Mesothelial cell of epicardium (in vitro differentiated cells): Measurements from ENCODE around the gene CIC. TPM values are rescaled to one million over a fixed set of nuclear protein-coding genes. Genes with fewer than 3 reads are reported as not detected.
A peak's percentile ranks its signal among the peaks of the same experiment; 100 is the strongest.

ENCODE experiments used
- DNase-seq, 2 experiments: peaks; one replicate each; pipeline ENCODE4 v3.0.0; 2021; ENCODE audit warnings: low spot score in 2 of 2; ENCODE audit not compliant: unreplicated experiment in 2 of 2
- H3K27ac Mint-ChIP-seq: 2 replicates; pipeline ENCODE4 v1.8.0; 2021; ENCODE audit warnings: mixed read lengths
- H3K27me3 Mint-ChIP-seq: 2 replicates; pipeline ENCODE4 v1.8.0; 2021; ENCODE audit warnings: low read depth, mixed read lengths
- H3K36me3 Mint-ChIP-seq: 2 replicates; pipeline ENCODE4 v1.8.0; 2021; ENCODE audit warnings: mixed read lengths
- H3K4me1 Mint-ChIP-seq: 2 replicates; pipeline ENCODE4 v1.8.0; 2021; ENCODE audit warnings: mixed read lengths
- H3K4me3 Mint-ChIP-seq: 2 replicates; pipeline ENCODE4 v1.8.0; 2021; ENCODE audit warnings: mild to moderate bottlenecking, moderate library complexity, mixed read lengths
- H3K9me3 Mint-ChIP-seq: 2 replicates; pipeline ENCODE4 v1.8.0; 2021; ENCODE audit warnings: mixed read lengths
- total RNA-seq: library from RNA; stranded (reverse); gene quantifications from 3 replicates; pipeline ENCODE4 v1.2.1, GENCODE V29; 2021
- TF ChIP-seq, protein P1 (sequence below): fragments of 200-600 bp; sonication (generic); IDR thresholded peaks from one replicate; pipeline ENCODE4 v1.5.0; 2021; ENCODE audit warnings: antibody characterized with exemption; ENCODE audit not compliant: unreplicated experiment

CIC gene
- total RNA-seq, 1 donor from 2014 or later, result 90.9 TPM

DNA sequence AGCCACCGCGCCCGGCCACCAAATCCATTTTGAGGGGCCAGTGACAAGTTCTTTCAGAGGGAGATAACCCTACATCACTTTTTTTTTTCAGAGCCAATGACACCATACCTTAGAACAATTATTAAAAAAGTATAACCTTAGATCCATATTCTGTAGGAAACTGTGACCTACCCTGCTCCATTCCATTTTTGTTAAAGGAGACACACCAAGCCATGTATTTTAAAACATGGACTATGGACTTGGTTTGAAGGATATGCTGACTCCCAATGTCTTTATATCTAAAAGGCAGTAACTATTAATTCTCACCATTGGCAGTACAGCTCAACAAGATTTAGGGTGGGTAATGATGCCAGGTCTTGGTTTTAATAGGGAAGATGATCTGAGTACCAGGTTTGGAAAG is 27.8 kb upstream of the CIC start:
- Mint-ChIP-seq H3K27ac (peak overlapping the region; percentile 95), H3K4me3 (peak overlapping the region; percentile 92), H3K36me3 (peaks cover 16% of the 10 kb centered on the region), H3K4me1 (peaks cover 37% of the 10 kb centered on the region), H3K27me3 (no peaks in the 10 kb centered on the region), H3K9me3 (no peaks in the 10 kb centered on the region)
- DNase-seq, result no peak
- TF ChIP-seq, protein P1, sequence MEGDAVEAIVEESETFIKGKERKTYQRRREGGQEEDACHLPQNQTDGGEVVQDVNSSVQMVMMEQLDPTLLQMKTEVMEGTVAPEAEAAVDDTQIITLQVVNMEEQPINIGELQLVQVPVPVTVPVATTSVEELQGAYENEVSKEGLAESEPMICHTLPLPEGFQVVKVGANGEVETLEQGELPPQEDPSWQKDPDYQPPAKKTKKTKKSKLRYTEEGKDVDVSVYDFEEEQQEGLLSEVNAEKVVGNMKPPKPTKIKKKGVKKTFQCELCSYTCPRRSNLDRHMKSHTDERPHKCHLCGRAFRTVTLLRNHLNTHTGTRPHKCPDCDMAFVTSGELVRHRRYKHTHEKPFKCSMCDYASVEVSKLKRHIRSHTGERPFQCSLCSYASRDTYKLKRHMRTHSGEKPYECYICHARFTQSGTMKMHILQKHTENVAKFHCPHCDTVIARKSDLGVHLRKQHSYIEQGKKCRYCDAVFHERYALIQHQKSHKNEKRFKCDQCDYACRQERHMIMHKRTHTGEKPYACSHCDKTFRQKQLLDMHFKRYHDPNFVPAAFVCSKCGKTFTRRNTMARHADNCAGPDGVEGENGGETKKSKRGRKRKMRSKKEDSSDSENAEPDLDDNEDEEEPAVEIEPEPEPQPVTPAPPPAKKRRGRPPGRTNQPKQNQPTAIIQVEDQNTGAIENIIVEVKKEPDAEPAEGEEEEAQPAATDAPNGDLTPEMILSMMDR, result no peak

GRCh38 chr19:42242069-42242511 is 27.0 kb upstream of the CIC start:
- no peaks in the 10 kb centered on the region for H3K9me3 Mint-ChIP-seq
- H3K27ac Mint-ChIP-seq, result peak overlapping the region; percentile 95
- peaks cover 41% of the 10 kb centered on the region for H3K4me1 Mint-ChIP-seq
- peaks cover 8% of the 10 kb centered on the region for H3K36me3 Mint-ChIP-seq
- peak overlapping the region; percentile 92 for H3K4me3 Mint-ChIP-seq
- no peaks in the 10 kb centered on the region for H3K27me3 Mint-ChIP-seq
- TF ChIP-seq, protein P1, result no peak
- no peak for DNase-seq

DNA sequence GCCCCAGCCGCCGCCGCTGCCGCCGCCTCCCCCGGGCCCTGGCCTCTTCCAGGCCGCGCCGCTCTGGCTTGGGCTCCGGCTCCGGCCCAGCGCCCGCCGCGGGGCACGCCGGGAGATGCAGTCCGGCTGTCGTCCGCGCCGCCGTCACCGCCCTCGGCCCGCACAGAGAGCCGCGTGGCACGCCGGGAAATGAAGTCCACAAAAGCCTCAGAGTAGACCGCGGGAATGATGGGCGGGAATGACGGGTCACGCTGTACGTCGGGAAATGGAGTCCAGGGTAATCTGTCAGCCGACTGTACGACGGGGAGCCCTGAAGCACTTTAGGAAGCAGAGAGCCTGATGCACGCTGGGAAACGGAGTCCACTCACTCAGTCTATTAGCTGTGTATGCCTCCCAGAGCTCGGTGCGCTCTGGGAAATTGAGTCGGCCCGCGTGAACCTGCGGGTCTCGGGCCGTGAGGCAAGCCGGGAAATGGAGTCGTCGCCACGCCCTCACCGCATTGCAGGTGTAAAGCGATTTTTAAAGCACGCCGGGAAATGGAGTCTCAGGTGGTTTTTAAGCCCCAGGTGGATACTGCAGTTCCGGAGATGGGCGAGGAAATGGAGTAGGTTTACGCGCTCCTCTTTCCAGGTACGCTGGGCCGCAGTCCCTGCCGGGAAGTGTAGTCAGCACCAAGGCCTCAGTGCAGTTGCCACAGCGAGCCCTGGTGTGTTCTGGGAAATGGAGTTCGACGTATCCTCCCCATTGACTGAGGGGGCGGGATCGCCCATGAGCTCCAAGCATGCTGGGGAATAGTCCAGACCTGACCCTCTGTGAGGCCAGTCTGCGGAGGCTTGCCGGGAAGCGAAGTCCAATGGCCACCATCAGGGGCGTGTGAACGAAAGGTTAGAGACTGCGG is 26.3 kb upstream of the CIC start, which contains the start of gene GSK3A:
Gene GSK3A, minus strand, starts transcription at position 91 of the 898 bp plus-strand sequence. CDS start 137 bp downstream, outside the sequence.
- Mint-ChIP-seq H3K9me3 (no peaks in the 10 kb centered on the region), H3K4me3 (peak within 1 kb of the TSS; percentile 92), H3K27ac (peak within 1 kb of the TSS; percentile 98), H3K36me3 (peaks cover 8% of the 10 kb centered on the region), H3K27me3 (no peaks in the 10 kb centered on the region), H3K4me1 (peaks cover 41% of the 10 kb centered on the region)
- TF ChIP-seq, protein P1, result no peak
- peak; percentile 95 for DNase-seq

GRCh38 chr19:42244347-42245220 is 24.5 kb upstream of the CIC start:
- Mint-ChIP-seq H3K9me3 (no peaks in the 10 kb centered on the region), H3K27ac (peak overlapping the region; percentile 98), H3K4me3 (peak overlapping the region; percentile 82), H3K27me3 (no peaks in the 10 kb centered on the region), H3K36me3 (peaks cover 2% of the 10 kb centered on the region), H3K4me1 (peaks cover 41% of the 10 kb centered on the region)
- TF ChIP-seq, protein P1, result no peak
- peak; percentile 80 to 91 for DNase-seq

DNA sequence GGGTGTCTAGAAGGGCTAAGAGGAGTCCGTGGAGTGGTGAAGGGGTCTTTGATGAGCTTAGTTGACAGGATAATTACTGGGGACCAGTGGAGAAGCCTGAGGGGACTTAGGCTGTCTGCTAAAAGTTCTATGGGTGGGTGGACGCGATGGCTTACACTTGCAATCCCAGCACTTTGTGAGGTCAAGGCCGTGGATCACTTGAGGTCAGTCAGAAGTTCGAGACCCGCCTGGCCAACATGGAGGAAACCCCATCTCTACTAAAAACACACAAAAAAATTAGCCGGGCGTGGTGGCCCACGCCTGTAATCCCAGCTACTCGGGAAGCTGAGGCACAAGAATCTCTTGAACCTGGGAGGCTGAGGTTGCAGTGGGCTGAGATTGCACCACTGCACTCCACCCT is 23.8 kb upstream of the CIC start:
- peak overlapping the region; percentile 98 for H3K27ac Mint-ChIP-seq
- DNase-seq, result no peak
- no peaks in the 10 kb centered on the region for H3K9me3 Mint-ChIP-seq
- peak overlapping the region; percentile 82 for H3K4me3 Mint-ChIP-seq
- peaks cover 4% of the 10 kb centered on the region for H3K36me3 Mint-ChIP-seq
- H3K4me1 Mint-ChIP-seq, result peaks cover 41% of the 10 kb centered on the region
- TF ChIP-seq, protein P1, result no peak
- no peaks in the 10 kb centered on the region for H3K27me3 Mint-ChIP-seq
